Prostate gland (tissue), 2 donors: ENCODE measurements around the gene CNTN4. TPM values are rescaled to one million over a fixed set of nuclear protein-coding genes. Genes with fewer than 3 reads are reported as not detected.

Source experiments
- DNase-seq: peaks from one replicate; pipeline ENCODE4 v3.0.0-alpha.2; 2019; ENCODE audit warnings: low spot score
- H3K27ac ChIP-seq, 2 donors: fragments of 200-600 bp; sonication (generic); 2 replicates each; pipeline ENCODE4 v1.5.1; 2017 to 2019
- H3K27me3 ChIP-seq: fragments of 200-600 bp; sonication (generic); replicated peaks from 2 replicates; pipeline ENCODE4 v1.5.1; 2019; ENCODE audit not compliant: insufficient read depth
- H3K36me3 ChIP-seq, 2 donors: fragments of 200-600 bp; sonication (generic); 1 replicate in 1 of 2; 2 replicates in 1 of 2; pipeline versions ENCODE4 v1.5.1 to v1.8.1; 2017 to 2019
- H3K4me1 ChIP-seq: fragments of 200-600 bp; sonication (generic); replicated peaks from 2 replicates; pipeline ENCODE4 v1.5.1; 2019
- H3K4me3 ChIP-seq, 2 donors: fragments of 200-600 bp; sonication (generic); 2 replicates each; pipeline ENCODE4 v1.5.1; 2017 to 2019
- H3K9me3 ChIP-seq: fragments of 200-600 bp; sonication (generic); 2 replicates; pipeline ENCODE4 v1.5.1; 2017
- CTCF ChIP-seq, 4 experiments: fragments of 200-600 bp in 2 of 4; fragments of 450-650 bp in 2 of 4; sonication (generic) in 2 of 4; IDR thresholded peaks; 1 replicate in 3 of 4; 2 replicates in 1 of 4; pipeline ENCODE4 v1.5.1; 2016 to 2019; ENCODE audit warnings: antibody characterized with exemption in 4 of 4, mild to moderate bottlenecking in 2 of 4, moderate library complexity in 2 of 4
- POLR2A ChIP-seq: fragments of 450-650 bp; IDR thresholded peaks from one replicate; pipeline ENCODE4 v1.6.1; 2016; ENCODE audit warnings: antibody characterized with exemption, mild to moderate bottlenecking
- POLR2AphosphoS5 ChIP-seq: sonication (generic); formaldehyde crosslinking; IDR thresholded peaks from one replicate; pipeline ENCODE4 v1.6.1; 2017; ENCODE audit warnings: antibody characterized with exemption
- WGBS: methylation state at CpG from one replicate; pipeline ENCODE4 v1.1.5; 2018; 5-methylcytosine and 5-hydroxymethylcytosine counted together
- intact Hi-C: fragments of 100-400 bp; cut with DNase I; formaldehyde crosslinking; loops from one replicate; pipeline ENCODE4 v1.14.2; 2022
- total RNA-seq, 2 donors: library from RNA; depleted of rRNA; stranded (reverse); fragments of >200 nt; gene quantifications; one replicate each; pipeline ENCODE4 v1.1.0, GENCODE V29; 2016

Gene CNTN4
- total RNA-seq, 2 donors from 2014 or later, result 1.5 to 5.7 TPM

GRCh38 chr3:2653706-2654105, 555.0 kb downstream of the CNTN4 start:
- Histone ChIP-seq H3K4me1 (no peaks in the 10 kb centered on the region), H3K36me3 (no peaks in the 10 kb centered on the region), H3K27ac (no peak overlapping the region), H3K27me3 (no peaks in the 10 kb centered on the region), H3K9me3 (no peaks in the 10 kb centered on the region), H3K4me3 (no peak overlapping the region)
- TF ChIP-seq POLR2A (no peak), CTCF (IDR thresholded peaks at IDR 0.05) (no peak), POLR2AphosphoS5 (no peak)
- WGBS, result 69% methylated on average over 1 of the region's 1 CpG
- DNase-seq, result no peak
- intact Hi-C loops, result no loop called here

- WGBS, result 14% methylated on average over 1 of the region's 1 CpG
- Histone ChIP-seq H3K27ac (no peak overlapping the region), H3K4me3 (no peak overlapping the region), H3K9me3 (no peaks in the 10 kb centered on the region), H3K36me3 (no peaks in the 10 kb centered on the region), H3K27me3 (no peaks in the 10 kb centered on the region), H3K4me1 (no peaks in the 10 kb centered on the region)
- no peak for DNase-seq
- no peak for TF ChIP-seq POLR2A
- TF ChIP-seq POLR2AphosphoS5, result no peak
- TF ChIP-seq CTCF (IDR thresholded peaks at IDR 0.05), result no peak
- intact Hi-C loops, result no loop called here
These were observed 556.6 kb downstream of the CNTN4 start for GRCh38 chr3:2655229-2655701.

- intact Hi-C loops, result no loop called here
- no peak overlapping the region for H3K27ac ChIP-seq
- no peak overlapping the region for H3K4me3 ChIP-seq
- no peak for DNase-seq
- TF ChIP-seq CTCF (IDR thresholded peaks at IDR 0.05), result no peak
- TF ChIP-seq POLR2A, result no peak
- TF ChIP-seq POLR2AphosphoS5, result no peak
- 55% methylated on average over 10 of the region's 10 CpGs for WGBS
- H3K27me3 ChIP-seq, result no peaks in the 10 kb centered on the region
- H3K36me3 ChIP-seq, result no peaks in the 10 kb centered on the region
- H3K9me3 ChIP-seq, result no peaks in the 10 kb centered on the region
- no peaks in the 10 kb centered on the region for H3K4me1 ChIP-seq
These were observed 558.4 kb downstream of the CNTN4 start for GRCh38 chr3:2656806-2657777.

GRCh38 chr3:2657971-2658370, 559.3 kb downstream of the CNTN4 start:
- no peak for TF ChIP-seq CTCF (IDR thresholded peaks at IDR 0.05)
- TF ChIP-seq POLR2A, result no peak
- no peak for TF ChIP-seq POLR2AphosphoS5
- Histone ChIP-seq H3K27ac (no peak overlapping the region), H3K36me3 (no peaks in the 10 kb centered on the region), H3K4me1 (no peaks in the 10 kb centered on the region), H3K9me3 (no peaks in the 10 kb centered on the region), H3K4me3 (no peak overlapping the region), H3K27me3 (no peaks in the 10 kb centered on the region)
- WGBS, result 77% methylated on average over 6 of the region's 6 CpGs
- DNase-seq, result no peak
- intact Hi-C loops, result no loop called here

- no peak for DNase-seq
- Histone ChIP-seq H3K27ac (no peak overlapping the region), H3K4me1 (no peaks in the 10 kb centered on the region), H3K27me3 (no peaks in the 10 kb centered on the region), H3K36me3 (no peaks in the 10 kb centered on the region), H3K4me3 (no peak overlapping the region), H3K9me3 (no peaks in the 10 kb centered on the region)
- WGBS, result 31% methylated on average over 3 of the region's 3 CpGs
- TF ChIP-seq POLR2A (no peak), POLR2AphosphoS5 (no peak), CTCF (IDR thresholded peaks at IDR 0.05) (no peak)
- intact Hi-C loops, result no loop called here
These were observed 561.2 kb downstream of the CNTN4 start for GRCh38 chr3:2659896-2660295.
